Sciatic nerve (tissue), 2 donors: ENCODE measurements around the gene SLX9. TPM values are rescaled to one million over a fixed set of nuclear protein-coding genes. Genes with fewer than 3 reads are reported as not detected.
"Not testable (repeated sequence)": the region's sequence is repeated elsewhere in the genome, so short reads cannot be mapped to it uniquely, and the experiment has no call there.

Experiments used
- ATAC-seq: fragments of 200-7000 bp; cut with Tn5 transposase; one replicate; pipeline ENCODE4 v1.9.1; 2020; ENCODE audit warnings: mild to moderate bottlenecking, moderate library complexity
- DNase-seq: peaks from one replicate; pipeline ENCODE4 v3.0.0-alpha.2; 2020; ENCODE audit warnings: low spot score
- intact Hi-C: fragments of 100-400 bp; cut with DNase I; formaldehyde crosslinking; loops from one replicate; pipeline ENCODE4 v1.14.2; 2022
- total RNA-seq: library from RNA; stranded (reverse); fragmentation: NEBNext Ultra II Directional; extraction: Animal tissue kit (Norgen Biotek cat#: 25700); gene quantifications from one replicate; pipeline ENCODE4 v1.2.1, GENCODE V29; 2021
- donor health status: DM: no; HTN: no; CAD: no.
- donor health status: DM: no; HTN: no; CAD: no.

The SLX9 gene
- total RNA-seq, 1 donor from 2014 or later, result 17.1 TPM

DNA sequence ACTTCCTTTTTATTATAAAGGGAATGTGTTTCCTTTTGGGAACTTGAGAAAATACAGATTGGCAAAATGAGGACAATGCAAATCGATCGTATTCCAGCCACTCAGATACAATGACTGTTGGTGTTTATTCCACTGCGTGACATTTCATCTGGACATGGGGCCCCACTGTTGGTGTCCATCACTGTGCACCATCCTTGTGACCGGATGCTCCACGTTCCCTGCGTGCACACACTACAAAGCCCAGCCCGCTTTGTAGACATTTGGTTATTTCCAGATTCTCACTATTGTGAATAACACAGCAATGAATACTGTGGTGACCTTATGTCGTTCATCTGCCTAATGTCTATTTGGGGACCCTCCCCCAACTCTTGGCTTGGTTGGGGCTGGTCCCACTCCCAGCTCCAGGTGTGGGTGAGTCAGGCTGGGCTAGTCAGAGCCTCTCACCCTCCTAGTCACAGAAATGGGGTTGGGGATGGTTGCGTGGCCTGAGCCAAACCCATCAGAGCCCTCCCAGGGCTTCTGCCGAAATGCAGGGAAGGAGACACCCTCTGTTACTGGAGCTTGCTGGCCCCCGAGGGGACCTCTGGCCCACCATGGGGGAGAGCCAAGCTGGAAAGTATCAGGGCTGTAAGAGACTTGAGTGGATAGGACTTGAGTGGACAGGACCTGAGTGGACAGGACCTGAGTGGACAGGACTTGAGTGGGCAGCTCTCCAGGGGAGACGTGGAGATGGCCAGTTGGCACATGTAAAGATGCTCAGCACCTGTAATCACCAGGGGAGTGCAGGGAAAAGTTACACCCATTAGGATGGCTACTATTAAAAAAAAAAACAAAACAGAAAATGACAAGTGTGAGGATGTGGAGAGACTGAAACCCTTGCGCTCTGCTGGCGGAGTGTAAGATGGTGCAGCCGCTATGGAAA lies 77.5 kb downstream of the SLX9 start:
- DNase-seq (no peak), ATAC-seq (no peak)
- intact Hi-C loops, result no loop called here

- ATAC-seq, result no peak
- DNase-seq, result peak; percentile 61
- intact Hi-C loops, result no loop called here
These were observed 78.6 kb downstream of the SLX9 start for GRCh38 chr21:45018131-45019075.

GRCh38 chr21:45019076-45019886 lies 79.5 kb downstream of the SLX9 start:
- DNase-seq, result peak; percentile 67
- peak; percentile 6 for ATAC-seq
- intact Hi-C loops, result no loop called here

DNA sequence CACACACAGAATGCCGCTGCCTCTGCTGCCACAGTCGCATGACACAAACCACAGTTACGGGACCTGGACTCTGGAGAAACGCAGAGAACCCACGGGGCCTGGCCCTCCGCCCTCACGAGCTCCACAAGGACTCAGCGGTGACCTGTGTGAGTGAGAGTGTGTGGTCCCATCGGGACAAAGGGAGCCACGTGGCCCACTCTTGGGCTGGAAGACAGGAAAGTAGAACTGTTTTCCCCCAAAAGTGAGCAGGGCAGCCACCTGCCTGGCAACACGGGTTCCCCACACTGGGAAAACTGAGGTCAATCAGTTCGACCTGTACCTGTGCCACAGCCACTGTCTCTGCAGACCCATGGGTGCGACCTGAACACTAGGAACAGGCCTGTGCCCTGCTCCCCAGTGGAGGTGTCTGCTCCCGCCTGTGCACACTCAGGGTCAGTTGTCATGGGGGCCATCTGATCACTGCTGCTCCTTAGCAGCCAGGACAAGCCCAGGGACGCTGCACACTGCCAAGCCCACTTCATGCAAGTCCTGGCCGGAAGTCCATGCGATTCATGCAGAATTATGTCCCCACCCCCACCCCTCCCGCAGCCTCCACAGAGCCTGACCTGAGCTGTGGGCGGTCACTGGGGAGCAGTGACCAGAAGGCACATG lies 80.2 kb downstream of the SLX9 start:
- peak; percentile 6 for ATAC-seq
- intact Hi-C loops, result no loop called here
- DNase-seq, result no peak

DNA sequence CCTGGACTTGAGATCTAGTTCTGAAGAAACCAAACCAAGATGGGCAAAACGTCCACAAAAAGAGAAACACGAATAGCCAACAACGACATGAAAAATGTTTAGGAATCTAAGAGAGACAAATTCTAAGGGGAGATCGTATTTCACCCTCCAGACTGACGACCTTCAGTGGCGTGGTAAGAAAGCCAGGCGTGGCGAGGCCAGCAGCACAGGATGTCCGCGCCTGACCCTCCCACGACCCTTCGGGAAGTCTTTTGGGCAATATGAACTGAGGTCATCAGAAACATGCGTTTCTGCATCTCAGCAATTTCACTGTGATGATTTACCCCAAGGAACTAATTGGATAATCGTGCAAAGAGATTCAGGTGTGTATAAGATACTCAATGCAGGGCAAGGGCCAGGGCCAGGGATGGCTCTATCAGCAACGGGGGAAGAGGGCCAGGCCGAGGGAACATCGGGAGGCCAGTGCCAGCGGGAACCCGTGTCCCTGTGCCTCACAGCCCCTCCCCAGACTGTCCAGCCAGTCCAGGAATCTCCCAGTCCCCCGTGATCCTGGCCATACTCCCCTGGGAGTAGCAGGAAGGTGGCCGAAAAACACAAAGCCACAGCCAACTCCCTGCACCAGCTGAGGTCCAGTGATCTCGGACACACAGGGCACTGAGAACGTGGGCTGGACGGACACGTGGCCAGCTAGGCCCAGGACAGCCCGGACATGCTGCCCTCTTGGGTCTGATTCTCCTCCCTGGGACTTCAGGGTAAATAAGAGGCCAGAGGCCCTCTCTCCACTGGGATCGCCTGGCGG lies 81.0 kb downstream of the SLX9 start:
- no peak for DNase-seq
- intact Hi-C loops, result no loop called here
- ATAC-seq, result no peak

- ATAC-seq (no peak), DNase-seq (no peak)
- intact Hi-C loops, result no loop called here
These were observed 81.9 kb downstream of the SLX9 start for GRCh38 chr21:45021428-45022347.

- ATAC-seq (no peak), DNase-seq (no peak)
- intact Hi-C loops, result no loop called here
These were observed 82.5 kb downstream of the SLX9 start for GRCh38 chr21:45022348-45022675.

DNA sequence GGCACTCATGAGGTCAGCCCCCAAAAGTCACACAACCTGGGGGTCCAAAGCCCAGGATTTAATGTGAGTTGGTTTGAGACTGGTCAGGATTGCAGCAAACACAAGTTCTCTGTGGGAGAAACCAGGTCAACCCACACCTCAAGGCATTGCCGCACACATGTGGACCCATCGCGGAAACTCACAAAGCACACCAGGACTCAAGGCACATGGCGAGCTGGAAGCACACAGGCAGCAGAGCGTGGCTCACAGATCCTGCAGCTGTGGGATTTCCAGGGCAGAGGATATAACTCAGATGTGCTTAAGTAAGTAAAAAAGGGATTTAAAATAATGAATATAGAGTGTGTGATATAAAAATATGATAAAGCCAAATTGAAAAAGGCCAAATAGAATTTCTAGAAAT lies 82.9 kb downstream of the SLX9 start:
- DNase-seq, result no peak
- intact Hi-C loops, result no loop called here

GRCh38 chr21:45024516-45024915 lies 84.7 kb downstream of the SLX9 start:
- DNase-seq, ATAC-seq, intact Hi-C loops: not testable (repeated sequence)

More for the DNA sequence above, 82.9 kb downstream of the SLX9 start:
- no peak for ATAC-seq

DNA sequence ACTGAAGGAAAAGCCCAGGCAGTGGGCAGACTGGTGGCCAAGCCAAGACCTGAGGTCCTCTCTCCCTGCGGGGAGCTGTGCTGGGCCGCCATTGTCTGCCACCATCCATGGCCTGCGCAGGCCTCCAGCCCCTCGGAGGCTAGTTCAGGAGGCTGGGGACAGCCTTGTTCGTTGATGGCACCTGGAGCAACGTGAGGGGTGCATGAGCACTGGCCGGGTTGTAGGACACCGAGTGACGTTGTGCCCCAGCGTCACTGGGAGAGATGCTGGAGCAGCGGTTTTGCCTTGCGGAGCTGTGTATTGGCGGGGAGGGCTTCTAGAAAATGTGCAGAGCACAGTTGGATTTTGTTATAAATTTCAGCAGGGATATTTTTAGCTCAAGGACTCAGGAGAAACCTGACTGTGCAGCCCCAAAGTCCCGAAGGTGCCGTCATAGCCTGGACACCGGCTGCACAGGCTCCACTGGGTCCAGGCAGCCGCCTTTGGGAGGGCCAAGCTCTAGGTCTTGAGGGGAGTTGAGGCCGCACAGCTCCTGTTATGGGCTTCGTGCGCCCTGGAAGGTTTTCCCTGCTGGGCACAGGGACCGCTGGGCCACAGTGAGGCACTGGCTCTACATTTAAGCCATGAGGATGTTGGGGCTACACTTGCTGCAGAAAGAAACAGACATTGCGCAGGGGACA lies 86.4 kb downstream of the SLX9 start:
- ATAC-seq (no peak), DNase-seq (no peak)
- intact Hi-C loops, result no loop called here

Other genes with a start within 250 kb of the SLX9 start
- gene KRTAP10-12, start 242.9 kb upstream of the SLX9 start, total RNA-seq, result not detected
- gene TSPEAR, start 228.5 kb upstream of the SLX9 start, total RNA-seq, result not detected
- gene UBE2G2, start 138.2 kb upstream of the SLX9 start, total RNA-seq, result 78.0 TPM
- gene SUMO3, start 122.0 kb upstream of the SLX9 start, total RNA-seq, result 65.5 TPM
- gene PTTG1IP, start 66.3 kb upstream of the SLX9 start, total RNA-seq, result 192 TPM
- gene ITGB2, start 19.1 kb upstream of the SLX9 start, total RNA-seq, result 56.7 TPM
- gene ADARB1, start 134.6 kb downstream of the SLX9 start, total RNA-seq, result 35.0 TPM